Daoy (cell line): ENCODE measurements around the gene DAB2. TPM values are rescaled to one million over a fixed set of nuclear protein-coding genes. Genes with fewer than 3 reads are reported as not detected.
"Not testable (repeated sequence)": the region's sequence is repeated elsewhere in the genome, so short reads cannot be mapped to it uniquely, and the experiment has no call there.

Experiments used
- DNase-seq: peaks from one replicate; pipeline ENCODE4 v3.0.0-alpha.2; 2015; ENCODE audit warnings: low read depth
- total RNA-seq: library from RNA; depleted of rRNA; stranded (reverse); fragments of >200 nt; shearing (Covaris generic); gene quantifications from 2 replicates; pipeline ENCODE4 v1.2.3, GENCODE V29; 2014; rRNA removed

DAB2 gene
- total RNA-seq, 1 experiment from 2014 or later, result 8.3 TPM

- DNase-seq, result no peak
These were observed 82.9 kb downstream of the DAB2 start for GRCh38 chr5:39341896-39342295.

- no peak for DNase-seq
These were observed 84.3 kb downstream of the DAB2 start for GRCh38 chr5:39340506-39340905.

- no peak for DNase-seq
These were observed 87.4 kb downstream of the DAB2 start for GRCh38 chr5:39337252-39337915.

GRCh38 chr5:39334296-39334695 is 90.5 kb downstream of the DAB2 start:
- not testable (repeated sequence) for DNase-seq

GRCh38 chr5:39333104-39333503 is 91.7 kb downstream of the DAB2 start:
- no peak for DNase-seq

GRCh38 chr5:39331861-39332381 is 92.9 kb downstream of the DAB2 start:
- no peak for DNase-seq

- no peak for DNase-seq
These were observed 96.0 kb downstream of the DAB2 start for GRCh38 chr5:39328731-39329130.

GRCh38 chr5:39323542-39323941 is 101.2 kb downstream of the DAB2 start:
- no peak for DNase-seq

Other genes starting within 250 kb of the DAB2 start
- gene FYB1, start 205.4 kb downstream of the DAB2 start, total RNA-seq, result not detected in 2 replicates
- not detected in 2 replicates for gene C9, start 60.5 kb downstream of the DAB2 start, total RNA-seq